Nephron progenitor cell (in vitro differentiated cells): ENCODE data around the gene CTF1.
A peak's percentile ranks its signal among the peaks of the same experiment; 100 is the strongest.

Source experiments
- DNase-seq: peaks from one replicate; pipeline ENCODE4 v3.0.0; 2021
- H3K27ac Mint-ChIP-seq: 2 replicates; pipeline ENCODE4 v1.8.0; 2021; ENCODE audit warnings: mild to moderate bottlenecking, moderate library complexity, mixed read lengths
- H3K27me3 Mint-ChIP-seq: 2 replicates; pipeline ENCODE4 v1.8.0; 2021; ENCODE audit warnings: mild to moderate bottlenecking, low read depth, mixed read lengths; ENCODE audit not compliant: poor library complexity
- H3K36me3 Mint-ChIP-seq: 2 replicates; pipeline ENCODE4 v1.8.0; 2021; ENCODE audit warnings: low read depth, mixed read lengths
- H3K4me1 Mint-ChIP-seq: 2 replicates; pipeline ENCODE4 v1.8.0; 2021; ENCODE audit warnings: mixed read lengths
- H3K4me3 Mint-ChIP-seq: 2 replicates; pipeline ENCODE4 v1.8.0; 2021; ENCODE audit warnings: mild to moderate bottlenecking, moderate library complexity, mixed read lengths
- H3K9me3 Mint-ChIP-seq: 2 replicates; pipeline ENCODE4 v1.8.0; 2021; ENCODE audit warnings: mild to moderate bottlenecking, moderate library complexity, mixed read lengths
- TF ChIP-seq, protein P1 (sequence below): fragments of 200-600 bp; sonication (generic); IDR thresholded peaks from 2 replicates; pipeline ENCODE4 v1.5.0; 2021; ENCODE audit warnings: antibody characterized with exemption

Gene CTF1

GRCh38 chr16:30874244-30874820, 22.1 kb upstream of the CTF1 start:
- no peaks in the 10 kb centered on the region for H3K9me3 Mint-ChIP-seq

DNA sequence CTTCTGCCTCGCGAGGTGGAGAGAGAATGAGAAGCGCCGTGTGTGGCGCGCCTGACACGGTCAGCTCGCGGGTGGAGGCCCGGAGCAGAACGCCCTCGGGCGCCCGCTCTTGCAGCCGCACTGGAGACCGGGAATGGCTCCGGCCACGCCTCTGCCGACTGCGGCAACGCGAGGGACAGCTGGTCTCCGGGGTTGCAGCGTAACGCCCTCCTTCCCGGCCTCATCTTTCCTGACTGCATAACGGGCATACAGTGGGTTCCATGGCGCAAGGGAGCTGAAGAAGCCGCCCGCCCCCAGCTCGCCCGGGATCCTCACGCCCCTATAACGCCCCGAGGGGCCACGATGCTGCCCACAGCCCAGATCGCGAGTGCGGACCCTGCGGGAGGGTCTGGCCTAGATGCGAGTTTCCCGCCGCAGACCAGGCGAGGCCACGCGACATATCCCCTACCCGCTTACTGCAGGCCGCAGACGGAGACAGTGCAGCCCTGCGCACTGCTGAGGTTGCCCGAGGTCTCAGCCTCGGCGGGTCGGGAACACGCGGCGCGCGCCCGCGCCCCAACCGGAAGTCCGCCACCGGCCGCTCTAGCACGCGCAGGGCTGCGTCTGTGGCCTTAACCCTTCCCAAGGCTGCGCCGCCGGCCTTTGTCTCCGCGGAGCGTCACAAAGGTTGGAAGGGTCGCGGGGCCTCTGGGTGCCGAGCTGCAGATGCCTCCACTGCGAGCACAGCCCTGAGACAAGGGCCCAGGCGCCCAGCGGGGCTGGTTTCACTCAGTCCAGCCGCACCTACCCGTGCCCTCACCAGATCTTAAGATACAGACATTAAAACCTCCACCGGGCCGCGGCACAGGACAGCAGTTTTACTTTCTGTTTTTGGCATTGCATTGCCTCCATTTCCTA, 21.3 kb upstream of the CTF1 start:
- TF ChIP-seq, protein P1, sequence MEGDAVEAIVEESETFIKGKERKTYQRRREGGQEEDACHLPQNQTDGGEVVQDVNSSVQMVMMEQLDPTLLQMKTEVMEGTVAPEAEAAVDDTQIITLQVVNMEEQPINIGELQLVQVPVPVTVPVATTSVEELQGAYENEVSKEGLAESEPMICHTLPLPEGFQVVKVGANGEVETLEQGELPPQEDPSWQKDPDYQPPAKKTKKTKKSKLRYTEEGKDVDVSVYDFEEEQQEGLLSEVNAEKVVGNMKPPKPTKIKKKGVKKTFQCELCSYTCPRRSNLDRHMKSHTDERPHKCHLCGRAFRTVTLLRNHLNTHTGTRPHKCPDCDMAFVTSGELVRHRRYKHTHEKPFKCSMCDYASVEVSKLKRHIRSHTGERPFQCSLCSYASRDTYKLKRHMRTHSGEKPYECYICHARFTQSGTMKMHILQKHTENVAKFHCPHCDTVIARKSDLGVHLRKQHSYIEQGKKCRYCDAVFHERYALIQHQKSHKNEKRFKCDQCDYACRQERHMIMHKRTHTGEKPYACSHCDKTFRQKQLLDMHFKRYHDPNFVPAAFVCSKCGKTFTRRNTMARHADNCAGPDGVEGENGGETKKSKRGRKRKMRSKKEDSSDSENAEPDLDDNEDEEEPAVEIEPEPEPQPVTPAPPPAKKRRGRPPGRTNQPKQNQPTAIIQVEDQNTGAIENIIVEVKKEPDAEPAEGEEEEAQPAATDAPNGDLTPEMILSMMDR = no peak

More at GRCh38 chr16:30874244-30874820, 22.1 kb upstream of the CTF1 start:
- Mint-ChIP-seq H3K27ac (peak overlapping the region; percentile 93), H3K27me3 (no peaks in the 10 kb centered on the region), H3K4me3 (peak overlapping the region; percentile 97), H3K4me1 (peaks cover 28% of the 10 kb centered on the region), H3K36me3 (peaks cover 35% of the 10 kb centered on the region)
- TF ChIP-seq, protein P1 = no peak
- DNase-seq = no peak

GRCh38 chr16:30875871-30876801, 20.3 kb upstream of the CTF1 start:
- Mint-ChIP-seq H3K27me3 (no peaks in the 10 kb centered on the region), H3K9me3 (no peaks in the 10 kb centered on the region), H3K4me1 (peaks cover 34% of the 10 kb centered on the region), H3K36me3 (peaks cover 35% of the 10 kb centered on the region), H3K4me3 (peak overlapping the region; percentile 97), H3K27ac (peak overlapping the region; percentile 94)
- TF ChIP-seq, protein P1 = no peak
- DNase-seq = no peak

More for the DNA sequence above, 21.3 kb upstream of the CTF1 start:
- Mint-ChIP-seq H3K4me1 (peaks cover 28% of the 10 kb centered on the region), H3K9me3 (no peaks in the 10 kb centered on the region), H3K27me3 (no peaks in the 10 kb centered on the region), H3K4me3 (peak overlapping the region; percentile 97), H3K36me3 (peaks cover 30% of the 10 kb centered on the region), H3K27ac (peak overlapping the region; percentile 97)
- DNase-seq = peak; percentile 90

DNA sequence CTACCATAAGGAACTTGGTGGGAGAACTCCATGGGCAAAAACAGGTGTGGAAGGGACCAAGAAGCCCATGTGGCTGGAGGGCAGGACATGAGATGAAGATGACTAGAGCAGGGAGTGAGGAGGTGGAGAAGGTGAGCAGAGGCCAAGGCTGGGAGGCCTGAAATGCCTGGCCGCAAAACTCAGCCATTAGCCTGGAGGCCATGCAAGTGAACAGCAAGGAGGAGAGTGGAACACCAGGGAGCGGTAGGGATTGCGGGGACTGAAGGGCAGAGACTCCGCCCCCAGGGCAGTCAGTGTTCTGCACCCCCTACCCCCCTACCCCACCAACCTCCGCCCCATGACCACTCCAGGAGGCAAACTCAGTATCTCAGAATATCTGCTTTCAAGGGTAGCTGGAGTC, 19.5 kb upstream of the CTF1 start:
- peaks cover 37% of the 10 kb centered on the region for H3K36me3 Mint-ChIP-seq
- H3K27ac Mint-ChIP-seq = peak overlapping the region; percentile 94
- peak overlapping the region; percentile 97 for H3K4me3 Mint-ChIP-seq
- no peaks in the 10 kb centered on the region for H3K27me3 Mint-ChIP-seq
- no peak for DNase-seq
- TF ChIP-seq, protein P1 = no peak
- no peaks in the 10 kb centered on the region for H3K9me3 Mint-ChIP-seq
- H3K4me1 Mint-ChIP-seq = peaks cover 41% of the 10 kb centered on the region

DNA sequence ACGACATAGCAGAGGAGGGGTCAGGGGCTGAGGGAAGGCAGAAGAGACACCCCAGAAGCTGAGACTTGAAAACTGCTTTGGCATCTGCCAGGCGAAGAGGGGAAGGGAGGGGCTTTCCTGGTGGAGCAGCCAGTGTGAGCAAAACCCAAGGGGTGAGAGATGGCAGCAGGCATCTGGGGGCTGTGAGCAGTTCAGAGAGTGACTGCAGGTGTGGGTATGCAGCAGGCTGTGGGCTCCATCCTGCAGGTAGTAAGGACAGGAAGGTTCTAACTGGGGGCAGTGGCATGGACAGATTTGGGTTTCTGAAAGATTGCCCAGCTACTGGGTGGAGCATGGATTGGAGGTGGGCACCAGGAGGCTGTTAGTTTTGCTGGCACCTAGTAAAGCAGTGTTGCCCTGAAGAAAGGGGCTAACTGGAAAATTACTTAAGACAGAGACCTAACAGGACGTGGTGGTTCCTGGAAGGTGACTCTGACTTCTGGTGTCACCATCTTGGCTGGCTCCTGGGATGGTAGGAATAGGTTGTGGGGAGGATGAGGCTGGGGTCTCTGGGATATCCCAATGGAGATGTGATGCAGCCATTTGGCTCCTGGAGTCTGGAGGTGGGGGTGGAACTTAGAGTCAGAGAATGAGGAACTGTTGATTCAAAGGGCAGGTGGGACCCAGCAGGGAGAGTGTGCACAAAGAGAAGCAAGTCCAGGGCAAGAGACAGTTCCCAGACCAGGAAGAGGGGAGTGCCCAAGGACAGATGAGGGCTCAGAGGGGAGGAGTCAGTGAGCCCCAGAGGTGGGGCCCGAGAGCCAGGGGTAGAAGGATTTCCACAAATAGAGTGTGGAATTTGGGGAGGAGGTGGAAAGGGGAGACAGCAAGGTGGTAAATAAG, 13.7 kb upstream of the CTF1 start:
- Mint-ChIP-seq H3K4me3 (no peak overlapping the region), H3K4me1 (peaks cover 34% of the 10 kb centered on the region), H3K9me3 (no peaks in the 10 kb centered on the region), H3K27ac (peak overlapping the region; percentile 99), H3K27me3 (peaks cover 6% of the 10 kb centered on the region), H3K36me3 (peaks cover 42% of the 10 kb centered on the region)
- no peak for DNase-seq
- TF ChIP-seq, protein P1 = no peak
